ENCODE data around the gene BTG1.

The BTG1 gene

GRCh38 chr12:92145731-92146496 lies at the start of gene BTG1:
Gene BTG1 (minus strand): TSS chr12:92145846. CDS start chr12:92145535, 311 bp downstream.
- peak; percentile 97 for DNase-seq

GRCh38 chr12:92194561-92194960 lies 48.9 kb upstream of the BTG1 start:
- no peak for DNase-seq

GRCh38 chr12:92193846-92194245 lies 48.2 kb upstream of the BTG1 start:
- DNase-seq: no peak

- no peak for DNase-seq
Measured at GRCh38 chr12:92193063-92193462, 47.4 kb upstream of the BTG1 start.

GRCh38 chr12:92192360-92192759 lies 46.7 kb upstream of the BTG1 start:
- no peak for DNase-seq

GRCh38 chr12:92191061-92191460 lies 45.4 kb upstream of the BTG1 start:
- no peak for DNase-seq

GRCh38 chr12:92188517-92189188 lies 43.0 kb upstream of the BTG1 start:
- no peak for DNase-seq

GRCh38 chr12:92186038-92186470 lies 40.4 kb upstream of the BTG1 start:
- DNase-seq: no peak

GRCh38 chr12:92185052-92185451 lies 39.4 kb upstream of the BTG1 start:
- DNase-seq: no peak

- no peak for DNase-seq
Measured at GRCh38 chr12:92183575-92183974, 37.9 kb upstream of the BTG1 start.

GRCh38 chr12:92178340-92178739 lies 32.7 kb upstream of the BTG1 start:
- DNase-seq: no peak

- no peak for DNase-seq
Measured at GRCh38 chr12:92176646-92177045, 31.0 kb upstream of the BTG1 start.

- DNase-seq: no peak
Measured at GRCh38 chr12:92175961-92176360, 30.3 kb upstream of the BTG1 start.

- no peak for DNase-seq
Measured at GRCh38 chr12:92170050-92170449, 24.4 kb upstream of the BTG1 start.

- DNase-seq: no peak
Measured at GRCh38 chr12:92167075-92167474, 21.4 kb upstream of the BTG1 start.

GRCh38 chr12:92164712-92165111 lies 19.1 kb upstream of the BTG1 start:
- no peak for DNase-seq

- no peak for DNase-seq
Measured at GRCh38 chr12:92162079-92162478, 16.4 kb upstream of the BTG1 start.

- no peak for DNase-seq
Measured at GRCh38 chr12:92158796-92159439, 13.3 kb upstream of the BTG1 start.

GRCh38 chr12:92156704-92157395 lies 11.2 kb upstream of the BTG1 start:
- no peak for DNase-seq

- DNase-seq: no peak
Measured at GRCh38 chr12:92156139-92156538, 10.5 kb upstream of the BTG1 start.

GRCh38 chr12:92155733-92156132 lies 10.1 kb upstream of the BTG1 start:
- DNase-seq: no peak

- no peak for DNase-seq
Measured at GRCh38 chr12:92151916-92152315, 6.3 kb upstream of the BTG1 start.

GRCh38 chr12:92149563-92149962 lies 3.9 kb upstream of the BTG1 start:
- DNase-seq: no peak

All from GOT3 (cell line).